Peyer's patch (tissue), 4 donors: Measurements from ENCODE around the gene USP30.

Experiments
- POLR2A ChIP-seq, 2 donors: fragments of 450-650 bp; IDR thresholded peaks; one replicate each; pipeline ENCODE4 v1.5.1; 2017; ENCODE audit warnings: antibody characterized with exemption in 2 of 2, mild to moderate bottlenecking in 2 of 2, moderate library complexity in 2 of 2
- TF ChIP-seq, protein P1 (sequence below), 6 experiments: fragments of 450-650 bp in 4 of 6; fragments of 200-600 bp in 2 of 6; sonication (generic) in 1 of 6; IDR thresholded peaks; one replicate each; pipeline ENCODE4 v1.5.1; 2017 to 2019; ENCODE audit warnings: antibody characterized with exemption in 6 of 6, mild to moderate bottlenecking in 3 of 6, moderate library complexity in 1 of 6

- TF ChIP-seq, protein P1, sequence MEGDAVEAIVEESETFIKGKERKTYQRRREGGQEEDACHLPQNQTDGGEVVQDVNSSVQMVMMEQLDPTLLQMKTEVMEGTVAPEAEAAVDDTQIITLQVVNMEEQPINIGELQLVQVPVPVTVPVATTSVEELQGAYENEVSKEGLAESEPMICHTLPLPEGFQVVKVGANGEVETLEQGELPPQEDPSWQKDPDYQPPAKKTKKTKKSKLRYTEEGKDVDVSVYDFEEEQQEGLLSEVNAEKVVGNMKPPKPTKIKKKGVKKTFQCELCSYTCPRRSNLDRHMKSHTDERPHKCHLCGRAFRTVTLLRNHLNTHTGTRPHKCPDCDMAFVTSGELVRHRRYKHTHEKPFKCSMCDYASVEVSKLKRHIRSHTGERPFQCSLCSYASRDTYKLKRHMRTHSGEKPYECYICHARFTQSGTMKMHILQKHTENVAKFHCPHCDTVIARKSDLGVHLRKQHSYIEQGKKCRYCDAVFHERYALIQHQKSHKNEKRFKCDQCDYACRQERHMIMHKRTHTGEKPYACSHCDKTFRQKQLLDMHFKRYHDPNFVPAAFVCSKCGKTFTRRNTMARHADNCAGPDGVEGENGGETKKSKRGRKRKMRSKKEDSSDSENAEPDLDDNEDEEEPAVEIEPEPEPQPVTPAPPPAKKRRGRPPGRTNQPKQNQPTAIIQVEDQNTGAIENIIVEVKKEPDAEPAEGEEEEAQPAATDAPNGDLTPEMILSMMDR (IDR thresholded peaks at IDR 0.05): no peak
- TF ChIP-seq POLR2A (IDR thresholded peaks at IDR 0.05): no peak
Observed at GRCh38 chr12:109120095-109120494, 67.7 kb downstream of the USP30 start.
